Measurements from ENCODE around the gene C16orf54.
"Not testable (repeated sequence)": the region's sequence is repeated elsewhere in the genome, so short reads cannot be mapped to it uniquely, and the experiment has no call there.

GRCh38 chr16:29793153-29793552 is 47.4 kb upstream of the C16orf54 start:
- not testable (repeated sequence) for TF ChIP-seq CTCF, POLR2A (IDR thresholded peaks at IDR 0.05)
